G401.6 (cell line): ENCODE data around the gene ARAP1.

Experiments
- FAIRE-seq: peaks from 2 replicates; lab custom pipeline; 2012; peaks lifted over from hg19 to GRCh38; lab: Jason Lieb, UNC

ARAP1 gene

DNA sequence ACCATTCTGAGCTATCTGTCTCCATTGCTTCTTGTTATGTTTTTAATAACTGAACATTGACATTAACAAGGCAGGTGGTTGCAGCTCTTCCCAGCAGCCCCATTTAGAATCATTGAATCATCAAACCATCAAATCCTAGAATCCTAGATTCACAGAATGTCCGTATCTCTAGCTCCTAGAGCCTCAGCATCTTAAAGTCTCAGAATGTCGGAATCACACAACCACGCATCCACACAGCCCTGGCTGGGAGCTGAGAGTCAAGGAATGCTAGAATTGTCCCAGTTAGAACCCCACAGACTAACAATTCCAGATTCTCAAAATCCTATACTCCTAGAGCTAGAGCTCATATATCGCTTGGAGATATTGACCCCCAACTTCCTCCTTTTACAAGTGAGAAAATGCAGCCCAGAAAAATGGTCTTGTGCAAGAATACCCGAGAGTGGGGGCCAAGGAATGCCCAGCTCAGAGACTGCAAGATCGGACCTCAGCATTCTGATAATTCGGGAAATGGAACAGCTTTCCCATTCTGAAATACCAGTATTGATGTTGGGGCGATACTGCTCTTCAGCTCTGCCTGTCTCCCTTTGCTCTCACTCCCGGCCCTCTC, 116.8 kb downstream of the ARAP1 start:
- FAIRE-seq, result no peak
